ENCODE data around the gene SLX1B.
"Not testable (repeated sequence)": the region's sequence is repeated elsewhere in the genome, so short reads cannot be mapped to it uniquely, and the experiment has no call there.

SLX1B gene

DNA sequence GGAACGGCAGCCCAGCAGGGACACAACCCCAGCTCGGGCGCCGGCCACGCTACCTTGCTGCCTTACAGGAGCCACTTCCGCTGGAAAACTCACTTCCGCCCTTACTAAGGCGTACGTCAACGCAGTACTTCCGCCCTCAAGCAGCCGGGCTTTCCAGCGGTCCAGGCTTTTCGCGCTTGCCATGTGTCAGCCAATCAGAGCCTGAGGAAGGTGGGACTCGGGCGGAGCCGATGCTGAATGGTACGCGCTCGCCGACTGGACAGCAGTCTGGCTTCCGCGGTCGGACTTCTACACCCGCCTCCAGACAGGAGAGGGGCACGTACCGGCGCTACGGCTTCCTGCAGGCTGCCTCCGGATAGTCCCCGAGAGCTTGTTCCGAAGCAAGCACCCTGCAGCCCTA lies at the start of gene SLX1B, which contains the start of gene BOLA2:
Gene SLX1B (plus strand): TSS at position 265 of the 400 bp plus-strand sequence.
Gene BOLA2 (minus strand): TSS at position 83 of the 400 bp plus-strand sequence. CDS start 98 bp downstream, outside the sequence.
- DNase-seq (ENCODE audit: low spot score): not testable (repeated sequence)

DNA sequence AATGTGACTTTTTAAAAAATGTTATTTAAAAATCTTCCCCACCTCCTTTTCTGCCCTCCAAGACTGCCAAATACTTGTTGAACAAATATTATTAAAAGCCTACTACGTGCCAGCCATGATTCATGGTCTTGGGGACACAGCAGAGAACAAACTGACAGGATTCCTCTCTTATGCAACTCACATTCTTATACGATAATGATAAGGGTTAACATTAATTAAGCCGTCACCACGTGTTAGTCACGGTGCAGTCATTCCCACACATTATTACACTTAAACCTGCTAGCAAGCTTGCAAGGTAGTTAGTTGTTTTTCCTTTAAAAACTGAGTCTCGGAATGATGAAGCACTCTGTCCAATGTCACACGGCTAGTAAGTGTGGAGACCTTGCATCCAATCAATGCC lies 49.1 kb upstream of the SLX1B start:
- DNase-seq (ENCODE audit: low spot score): peak; percentile 70

DNA sequence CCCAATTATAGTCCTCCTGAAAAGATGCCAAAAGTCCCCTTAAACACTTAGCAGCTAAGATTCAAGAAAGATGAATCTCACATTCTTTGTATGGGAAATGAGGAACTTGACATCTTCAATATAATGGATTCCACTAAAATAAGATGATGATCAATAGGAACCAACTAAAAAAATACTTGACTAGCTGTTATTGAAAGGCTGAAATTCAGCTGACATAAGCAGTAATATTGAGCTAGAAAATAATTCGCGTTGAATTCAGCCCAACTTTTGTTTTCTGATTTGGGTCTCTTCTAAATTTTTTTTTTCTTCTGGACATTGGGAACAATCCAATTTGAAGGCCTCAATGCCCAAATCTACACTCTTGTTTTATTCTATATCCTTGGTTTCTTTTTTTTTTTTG lies 30.7 kb upstream of the SLX1B start:
- not testable (repeated sequence) for DNase-seq (ENCODE audit: low spot score)

DNA sequence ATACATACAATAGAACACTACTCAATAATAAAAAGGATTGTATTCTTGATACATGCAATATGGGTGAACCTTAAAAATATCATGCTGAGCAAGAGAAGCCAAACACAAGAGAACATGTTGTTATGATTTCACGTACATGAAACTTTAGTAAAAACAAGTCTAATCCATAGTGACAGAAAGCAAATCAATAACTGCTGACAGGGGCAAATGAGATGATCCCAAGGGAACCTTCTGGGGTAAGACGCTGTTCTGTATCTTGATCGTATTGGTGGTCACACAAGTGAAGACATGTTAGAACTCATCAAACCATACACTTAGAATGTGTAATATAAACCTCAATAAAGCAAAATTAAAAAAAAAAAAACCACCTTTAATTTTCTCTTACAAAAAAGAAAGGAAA lies 28.9 kb upstream of the SLX1B start:
- DNase-seq (ENCODE audit: low spot score): not testable (repeated sequence)

DNA sequence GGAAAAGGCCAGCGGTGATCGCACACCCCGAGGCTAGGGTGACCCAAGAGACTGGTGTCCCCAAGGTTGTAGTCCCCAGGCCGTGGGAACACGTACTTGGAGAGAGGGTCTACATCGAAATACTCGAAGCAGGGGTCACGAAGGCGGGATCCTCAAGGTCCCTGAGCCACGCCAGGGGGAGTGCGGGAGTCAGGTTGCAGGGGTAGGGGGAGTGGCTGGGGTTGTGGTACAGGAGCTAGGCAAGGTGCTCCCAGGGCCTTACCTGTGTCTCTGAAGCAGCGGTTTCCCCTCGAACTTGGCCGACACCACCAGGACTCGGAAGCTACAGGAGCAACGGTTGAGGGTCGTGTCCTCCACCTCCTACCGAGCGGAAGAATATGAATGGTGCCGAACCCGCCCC lies 579 bp upstream of the SLX1B start:
- not testable (repeated sequence) for DNase-seq (ENCODE audit: low spot score)

DNA sequence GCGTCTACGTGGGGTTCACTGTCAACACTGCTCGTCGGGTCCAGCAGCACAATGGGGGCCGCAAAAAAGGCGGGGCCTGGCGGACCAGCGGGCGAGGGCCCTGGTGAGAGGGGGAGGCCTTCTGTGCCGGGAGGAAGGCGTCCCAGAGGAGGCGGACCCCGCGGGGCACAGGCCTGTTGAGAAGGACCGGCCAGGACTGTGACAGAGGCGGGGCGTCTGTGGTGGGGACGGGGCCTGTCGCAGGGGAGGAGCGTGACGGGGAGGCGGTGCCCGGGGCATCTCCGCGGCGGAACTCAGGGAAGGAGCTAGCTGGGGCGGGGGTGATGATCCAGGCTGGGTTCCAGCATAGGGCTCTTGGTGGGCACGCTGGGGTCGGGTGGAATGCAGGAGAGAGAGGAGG lies 495 bp downstream of the SLX1B start:
- not testable (repeated sequence) for DNase-seq (ENCODE audit: low spot score)

DNA sequence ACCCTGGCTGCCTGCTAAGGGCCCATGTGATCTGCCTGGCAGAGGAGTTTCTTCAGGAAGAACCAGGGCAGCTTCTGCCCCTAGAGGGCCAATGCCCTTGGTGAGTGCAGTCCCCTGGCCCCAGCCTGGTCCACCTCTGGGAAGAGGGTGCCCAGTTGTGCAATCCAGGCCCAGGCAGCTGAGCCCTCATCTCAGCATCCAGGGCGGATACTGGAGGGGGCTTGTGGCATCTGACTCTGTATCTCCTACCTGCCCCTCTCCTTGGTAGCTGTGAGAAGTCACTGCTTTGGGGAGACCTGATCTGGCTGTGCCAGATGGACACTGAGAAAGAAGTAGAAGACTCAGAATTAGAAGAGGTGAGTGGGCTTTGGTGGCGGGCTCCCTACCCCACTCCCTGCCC lies 3.3 kb downstream of the SLX1B start:
- not testable (repeated sequence) for DNase-seq (ENCODE audit: low spot score)

DNA sequence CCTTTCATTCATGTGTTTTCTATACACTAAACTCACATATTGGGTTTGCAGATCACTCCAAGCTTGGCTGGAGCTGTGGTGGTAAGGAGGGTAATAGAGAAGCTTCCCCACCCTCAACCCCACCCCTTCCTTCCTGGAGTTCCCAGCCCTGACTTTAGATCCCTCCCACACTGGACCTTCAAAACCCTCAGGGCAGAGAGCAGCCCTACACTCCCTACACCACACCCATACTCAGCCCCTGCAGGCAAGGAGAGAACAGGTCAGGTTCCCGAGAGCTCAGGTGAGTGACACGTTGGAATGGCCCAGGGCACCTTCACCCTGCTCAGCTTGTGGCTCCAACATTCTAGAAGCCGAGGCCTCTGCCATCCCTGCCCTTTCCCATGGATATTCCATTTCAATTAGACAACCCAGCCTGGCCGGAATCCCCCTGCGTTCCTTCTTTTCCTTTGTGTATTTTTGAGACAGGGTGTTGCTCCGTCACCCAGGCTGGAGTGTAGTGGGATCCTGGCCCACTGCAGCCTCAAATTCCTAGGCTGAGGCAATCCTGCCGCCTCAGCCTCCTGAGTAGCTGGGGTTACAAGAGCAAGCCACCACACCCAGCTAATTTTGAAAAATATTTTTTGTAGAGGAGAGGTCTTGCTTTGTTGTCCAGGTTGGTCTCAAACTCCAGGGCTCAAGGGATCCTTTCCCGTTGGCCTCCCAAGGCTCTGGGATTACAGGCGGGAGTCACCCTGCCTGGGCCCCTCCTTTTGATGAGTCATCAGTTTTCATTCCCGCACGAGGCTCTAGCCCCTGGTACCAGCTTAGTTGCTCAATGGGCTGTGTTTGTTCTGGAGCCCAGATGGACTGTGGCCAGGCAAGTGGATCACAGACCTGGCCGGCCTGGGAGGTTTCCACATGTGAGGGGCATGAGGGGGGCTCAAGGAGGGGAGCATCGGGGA lies 5.6 kb downstream of the SLX1B start, which contains the start of gene SULT1A4:
Gene SULT1A4 (plus strand): TSS at position 208 of the 941 bp plus-strand sequence. CDS start 1,473 bp downstream, outside the sequence.
- not testable (repeated sequence) for DNase-seq (ENCODE audit: low spot score)

DNA sequence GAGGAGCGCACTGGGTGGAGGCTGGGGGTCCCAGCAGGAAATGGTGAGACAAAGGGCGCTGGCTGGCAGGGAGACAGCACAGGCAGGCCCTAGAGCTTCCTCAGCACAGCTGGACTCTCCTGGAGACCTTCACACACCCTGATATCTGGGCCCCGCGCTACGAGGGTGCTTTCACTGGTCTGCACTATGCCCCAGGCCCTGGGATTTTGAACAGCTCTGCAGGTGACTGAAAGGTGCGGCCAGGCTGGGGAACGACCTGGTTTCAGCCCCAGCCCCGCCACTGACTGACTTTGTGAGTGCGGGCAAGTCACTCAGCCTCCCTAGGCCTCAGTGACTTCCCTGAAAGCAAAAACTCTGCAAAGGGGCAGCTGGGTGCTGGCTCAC lies 6.3 kb downstream of the SLX1B start:
- DNase-seq (ENCODE audit: low spot score): not testable (repeated sequence)

DNA sequence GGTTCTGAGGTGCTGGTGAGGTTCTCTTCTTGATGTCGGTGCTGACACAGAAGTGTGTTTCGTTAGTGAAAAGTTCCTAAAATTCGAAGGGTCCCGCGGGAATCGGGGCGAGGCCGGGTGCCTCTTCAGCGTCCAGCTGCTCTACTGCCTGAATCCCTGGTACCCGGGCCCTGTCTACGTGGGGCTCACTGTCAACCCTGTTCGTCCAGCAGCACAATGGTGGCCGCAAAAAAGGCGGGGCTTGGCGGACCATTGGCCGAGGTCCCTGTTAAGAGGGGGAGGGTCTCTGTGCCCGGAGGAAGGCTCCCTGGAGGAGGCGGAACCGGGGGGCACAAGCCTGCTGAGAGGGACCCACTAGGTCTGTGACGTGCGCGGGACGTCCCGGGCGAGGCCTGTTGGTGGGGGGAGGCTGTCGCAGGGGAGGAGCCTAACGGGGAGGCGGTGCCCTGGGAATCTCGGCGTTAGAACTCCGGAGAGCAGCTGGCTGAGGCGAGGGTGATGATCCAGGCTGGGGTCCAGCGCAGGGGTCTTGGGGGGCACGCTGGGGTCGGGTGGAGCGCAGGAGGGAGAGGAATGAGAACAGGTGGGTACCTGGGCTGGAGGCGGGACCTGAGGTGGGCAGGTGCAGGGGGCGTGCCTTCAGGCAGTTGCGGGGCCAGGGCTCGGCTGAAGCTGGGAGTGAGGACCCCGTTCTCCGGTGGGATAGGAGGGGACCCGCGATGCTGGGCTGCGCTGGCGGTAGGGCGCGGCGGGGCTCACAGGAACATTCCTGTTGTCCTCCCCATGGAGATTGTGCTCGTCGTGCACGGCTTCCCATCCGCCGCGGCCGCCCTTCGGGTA lies 11.9 kb downstream of the SLX1B start:
- not testable (repeated sequence) for DNase-seq (ENCODE audit: low spot score)

DNA sequence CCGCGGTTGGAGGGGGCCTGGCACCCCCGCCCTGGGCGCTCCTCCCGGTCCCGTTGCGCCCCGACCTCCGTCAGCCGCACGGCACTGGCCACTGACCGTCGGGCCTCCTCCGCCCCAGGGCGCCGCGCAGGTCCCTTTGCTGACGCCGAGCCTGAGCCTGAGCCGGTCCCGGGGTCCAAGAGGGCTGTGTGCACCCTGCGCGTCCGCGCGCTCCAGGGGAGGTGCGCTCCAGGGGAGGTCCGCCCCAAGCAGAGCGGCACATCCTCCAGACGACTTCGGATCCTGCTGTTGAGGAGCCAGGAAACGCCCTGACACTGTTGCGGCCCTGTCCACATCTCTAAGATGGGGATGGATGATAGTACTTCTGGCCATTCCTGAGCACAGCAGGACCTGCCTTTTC lies 12.6 kb downstream of the SLX1B start:
- not testable (repeated sequence) for DNase-seq (ENCODE audit: low spot score)

DNA sequence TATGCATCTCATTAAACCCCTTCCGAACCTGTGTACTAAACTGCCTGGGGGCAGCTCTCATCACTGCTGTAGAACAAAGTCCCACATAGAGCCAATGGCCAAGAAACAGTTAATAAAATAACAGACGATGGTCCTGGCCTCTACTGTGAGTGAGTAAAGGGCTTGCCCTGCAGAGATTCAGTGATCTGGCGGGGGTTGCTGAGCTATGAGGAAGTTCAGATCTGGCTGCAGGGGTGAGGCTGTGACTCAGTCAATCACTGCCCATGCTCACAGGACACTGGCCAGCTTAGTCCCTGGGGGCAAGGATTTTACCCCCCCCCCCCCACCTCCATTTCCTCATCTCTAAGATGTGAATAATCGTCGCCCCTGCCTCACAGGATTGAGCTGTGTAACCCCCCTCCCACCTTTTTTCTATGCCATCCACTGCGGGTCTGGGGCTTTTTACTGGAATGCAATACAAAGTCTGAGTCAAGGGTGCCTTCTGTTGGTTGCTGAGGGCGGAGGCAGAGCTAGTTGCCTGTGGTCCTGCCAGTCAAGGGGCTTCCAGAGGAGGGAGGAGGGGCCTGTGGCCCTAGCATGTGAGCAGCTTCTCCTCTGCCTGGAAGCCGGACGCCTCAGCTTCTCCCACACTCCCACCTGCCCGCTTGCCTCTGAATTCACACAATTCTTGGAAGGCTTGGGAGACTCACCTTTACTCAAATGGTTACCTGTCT lies 13.5 kb downstream of the SLX1B start:
- not testable (repeated sequence) for DNase-seq (ENCODE audit: low spot score)

DNA sequence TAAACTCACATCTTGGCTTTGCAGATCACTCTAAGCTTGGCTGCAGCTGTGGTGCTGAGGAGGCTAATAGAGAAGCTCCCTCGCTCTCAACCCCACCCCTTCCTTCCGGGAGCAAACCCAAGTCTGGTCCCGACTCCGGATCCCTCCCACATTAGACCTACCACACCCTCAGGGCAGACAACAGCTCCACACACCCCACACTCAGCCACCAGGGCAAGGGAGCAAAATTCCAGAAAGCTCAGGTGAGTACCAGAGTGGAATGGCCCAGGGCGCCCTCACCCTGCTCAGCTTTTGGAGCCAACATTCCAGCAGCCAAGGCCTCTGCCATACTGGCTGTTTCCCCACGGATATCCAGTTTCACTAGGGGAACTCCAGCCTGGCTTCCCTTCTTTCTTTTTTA lies 15.3 kb downstream of the SLX1B start:
- DNase-seq (ENCODE audit: low spot score): not testable (repeated sequence)

DNA sequence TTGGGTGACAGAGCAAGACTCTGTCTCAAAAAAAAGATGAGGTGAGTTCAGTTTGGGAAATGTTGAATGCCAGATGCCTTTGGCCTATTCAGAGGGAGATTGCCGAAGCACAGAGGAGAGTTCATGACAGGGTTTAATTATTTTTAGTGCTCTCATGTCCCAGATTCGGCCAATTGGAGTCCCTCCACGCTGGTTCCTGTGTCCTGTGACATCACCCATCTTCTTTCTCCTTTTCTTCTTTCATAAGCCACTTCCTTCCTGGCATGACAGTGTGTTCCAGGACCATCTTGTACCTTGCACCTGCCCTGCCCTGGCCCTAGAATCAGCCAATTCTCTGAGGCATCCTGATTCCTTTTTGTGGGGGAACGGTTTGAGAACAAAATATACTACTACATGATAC lies 17.7 kb downstream of the SLX1B start:
- not testable (repeated sequence) for DNase-seq (ENCODE audit: low spot score)

DNA sequence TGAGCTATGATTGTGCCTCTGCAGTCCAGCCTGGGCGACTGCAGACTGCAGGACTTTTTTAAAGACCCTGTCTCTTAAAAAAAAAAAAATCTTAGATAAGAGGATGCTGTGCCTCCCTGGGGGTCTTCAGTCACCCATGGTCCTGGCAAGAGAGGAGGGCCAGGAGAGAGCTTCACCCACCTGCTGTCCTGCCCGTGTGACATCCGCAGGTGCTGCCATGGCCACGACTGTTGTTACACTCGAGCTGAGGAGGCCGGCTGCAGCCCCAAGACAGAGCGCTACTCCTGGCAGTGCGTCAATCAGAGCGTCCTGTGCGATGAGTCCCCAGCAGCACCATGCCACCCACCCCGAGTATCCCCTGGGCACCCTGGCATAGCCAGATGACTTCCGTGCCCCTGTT lies 27.9 kb downstream of the SLX1B start:
- DNase-seq (ENCODE audit: low spot score): not testable (repeated sequence)

DNA sequence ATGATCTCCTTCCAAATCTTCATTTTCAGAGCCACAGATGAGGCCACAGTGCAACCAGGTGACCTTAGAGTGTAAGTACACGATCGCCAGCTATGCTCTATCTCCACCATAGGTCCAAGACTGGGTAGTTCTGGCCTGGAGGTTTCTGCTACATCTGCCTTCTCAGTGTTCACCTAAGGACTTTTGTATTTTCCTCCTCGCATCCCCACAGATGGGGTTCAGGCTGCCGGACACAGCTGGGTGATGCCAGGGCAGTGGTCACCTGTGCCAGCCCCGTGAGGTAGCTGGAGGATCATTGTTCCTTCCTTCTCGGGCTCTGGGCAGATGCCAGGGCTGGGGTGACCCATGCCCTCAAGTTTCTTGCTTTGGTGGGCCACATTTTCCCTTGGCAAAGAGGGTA lies 52.0 kb downstream of the SLX1B start, which contains the start of gene NPIPB12:
Gene NPIPB12 (minus strand): TSS at position 101 of the 400 bp plus-strand sequence.
- DNase-seq (ENCODE audit: low spot score): not testable (repeated sequence)

Measured in kidney tubule cell (primary cell).